Measurements from ENCODE around the gene SDC4. TPM values are rescaled to one million over a fixed set of nuclear protein-coding genes. Genes with fewer than 3 reads are reported as not detected.

Gene SDC4
- total and polyA plus RNA-seq, 4 donors: 54.4 to 147 (median 83.6) TPM

GRCh38 chr20:45344168-45344860 is 3.9 kb downstream of the SDC4 start (continued):
- TF ChIP-seq REST (IDR thresholded peaks at IDR 0.05) (peak; percentile 60), JUND (IDR thresholded peaks at IDR 0.05) (peak; percentile 85 to 91), NR2F2 (IDR thresholded peaks at IDR 0.05) (no peak), SP1 (IDR thresholded peaks at IDR 0.05) (peak; percentile 25)

GRCh38 chr20:45343532-45344167 is 4.6 kb downstream of the SDC4 start:
- DNase-seq (ENCODE audit: low spot score): no peak
- peaks cover 0 to 13% (median 0%) of the 10 kb centered on the region in 4 donors for H3K36me3 ChIP-seq (ENCODE audit: control insufficient read depth in 4 of 4, insufficient read depth in 3 of 4, low read depth in 1 of 4, low read length in 3 of 4)
- peaks cover 20 to 62% (median 32%) of the 10 kb centered on the region in 4 donors for H3K4me1 ChIP-seq (ENCODE audit: control insufficient read depth in 4 of 4, insufficient read depth in 4 of 4, low read length in 3 of 4)
- no peaks in the 10 kb centered on the region for H3K9me3 ChIP-seq (ENCODE audit: control insufficient read depth in 4 of 4, low read length in 3 of 4)
- 28% methylated on average over 6 of the region's 6 CpGs for WGBS
- no peaks in the 10 kb centered on the region for H3K27me3 ChIP-seq (ENCODE audit: control insufficient read depth in 4 of 4, insufficient read depth in 4 of 4, low read length in 3 of 4)
- H3K4me3 ChIP-seq (ENCODE audit: low read depth in 1 of 3, low read length in 3 of 3): peak overlapping the region; percentile 80 to 96 (median 88)
- H3K9ac ChIP-seq (ENCODE audit: low read depth in 1 of 2, low read length in 2 of 2): peak overlapping the region; percentile 57 to 99
- H3K27ac ChIP-seq (ENCODE audit: low read depth in 1 of 2, low read length in 2 of 2): peak overlapping the region; percentile 81 to 97
- TF ChIP-seq JUND (IDR thresholded peaks at IDR 0.05): peak in 1 of 2 donors; percentile 36
- TF ChIP-seq CTCF (IDR thresholded peaks at IDR 0.05; ENCODE audit: low read depth, low read length, missing input control): no peak
- TF ChIP-seq FOXA2 (IDR thresholded peaks at IDR 0.05): peak; percentile 39
- peak; percentile 53 to 66 for TF ChIP-seq RXRA (IDR thresholded peaks at IDR 0.05)
- peak; percentile 27 for TF ChIP-seq REST (IDR thresholded peaks at IDR 0.05)
- peak; percentile 62 for TF ChIP-seq SP1 (IDR thresholded peaks at IDR 0.05)
- TF ChIP-seq HNF4G (IDR thresholded peaks at IDR 0.05): peak; percentile 31
- TF ChIP-seq NR2F2 (IDR thresholded peaks at IDR 0.05): no peak
- TF ChIP-seq RAD21 (IDR thresholded peaks at IDR 0.05): no peak
- no peak for TF ChIP-seq FOXA1 (IDR thresholded peaks at IDR 0.05)
- TF ChIP-seq TAF1 (conservative IDR thresholded peaks at IDR 0.05): no peak
- TF ChIP-seq ZBTB33 (IDR thresholded peaks at IDR 0.05): no peak
- peak; percentile 8 for TF ChIP-seq YY1 (IDR thresholded peaks at IDR 0.05)
- peak; percentile 66 to 91 for TF ChIP-seq HNF4A (conservative IDR thresholded peaks at IDR 0.05)
- TF ChIP-seq, protein P1, sequence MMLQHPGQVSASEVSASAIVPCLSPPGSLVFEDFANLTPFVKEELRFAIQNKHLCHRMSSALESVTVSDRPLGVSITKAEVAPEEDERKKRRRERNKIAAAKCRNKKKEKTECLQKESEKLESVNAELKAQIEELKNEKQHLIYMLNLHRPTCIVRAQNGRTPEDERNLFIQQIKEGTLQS (IDR thresholded peaks at IDR 0.05): peak; percentile 9
- no peak for TF ChIP-seq MAX (IDR thresholded peaks at IDR 0.05)
